Mesenchymal stem cell (in vitro differentiated cells and primary cell): ENCODE measurements around the gene SLC25A51.

Experiments used
- DNase-seq: peaks from one replicate; pipeline ENCODE4 v3.0.0-alpha.2; 2013
- H2AFZ ChIP-seq: one replicate; pipeline ENCODE4 v1.6.1; 2013; ENCODE audit warnings: low read depth, mild to moderate bottlenecking, control low read depth, inconsistent platforms, low read length, moderate library complexity
- H2AK5ac ChIP-seq: 2 replicates; pipeline ENCODE4 v1.6.1; 2013; ENCODE audit warnings: low read length, moderate library complexity, mild to moderate bottlenecking, inconsistent platforms; ENCODE audit not compliant: severe bottlenecking
- H2BK120ac ChIP-seq: one replicate; pipeline ENCODE4 v1.6.1; 2013; ENCODE audit warnings: low read depth, mild to moderate bottlenecking, inconsistent platforms, low read length, moderate library complexity
- H2BK12ac ChIP-seq, 2 experiments: one replicate each; pipeline ENCODE4 v1.6.1; 2013; ENCODE audit warnings: inconsistent platforms in 2 of 2, low read length in 2 of 2, mild to moderate bottlenecking in 2 of 2, moderate library complexity in 2 of 2, control low read depth in 1 of 2
- H2BK15ac ChIP-seq: one replicate; pipeline ENCODE4 v1.6.1; 2013; ENCODE audit warnings: mild to moderate bottlenecking, low read depth, inconsistent platforms; ENCODE audit not compliant: poor library complexity, severe bottlenecking
- H2BK5ac ChIP-seq: 2 replicates; pipeline ENCODE4 v1.6.1; 2013; ENCODE audit warnings: low read depth, mild to moderate bottlenecking, low read length, control low read depth, inconsistent platforms; ENCODE audit not compliant: poor library complexity, severe bottlenecking
- H3K14ac ChIP-seq, 2 experiments: one replicate each; pipeline ENCODE4 v1.6.1; 2013; ENCODE audit warnings: inconsistent platforms in 2 of 2, low read length in 2 of 2, control low read depth in 1 of 2, mild to moderate bottlenecking in 1 of 2, moderate library complexity in 1 of 2
- H3K18ac ChIP-seq, 2 experiments: one replicate each; pipeline ENCODE4 v1.6.1; 2013; ENCODE audit warnings: inconsistent platforms in 2 of 2, low read length in 2 of 2, control low read depth in 1 of 2, low read depth in 1 of 2, mild to moderate bottlenecking in 1 of 2
- H3K23ac ChIP-seq, 2 experiments: one replicate each; pipeline ENCODE4 v1.6.1; 2013; ENCODE audit warnings: inconsistent platforms in 2 of 2, low read length in 2 of 2, mild to moderate bottlenecking in 2 of 2, moderate library complexity in 2 of 2, control low read depth in 1 of 2
- H3K27ac ChIP-seq: 2 replicates; pipeline ENCODE4 v1.5.1; 2013; ENCODE audit warnings: mild to moderate bottlenecking, moderate library complexity, low read length, control low read depth, inconsistent platforms; ENCODE audit not compliant: poor library complexity, severe bottlenecking
- H3K27me3 ChIP-seq, 2 experiments: 2 replicates each; pipeline versions ENCODE4 v1.6.1 to v1.7.0; 2013; ENCODE audit warnings: low read length in 2 of 2, mild to moderate bottlenecking in 2 of 2, moderate library complexity in 2 of 2, control low read depth in 1 of 2, inconsistent platforms in 1 of 2; ENCODE audit not compliant: control insufficient read depth in 1 of 2, insufficient read depth in 1 of 2
- H3K36me3 ChIP-seq, 2 experiments: 2 replicates each; pipeline versions ENCODE4 v1.6.1 to v1.7.0; 2013; ENCODE audit warnings: low read length in 2 of 2, control low read depth in 1 of 2, inconsistent platforms in 1 of 2, low read depth in 1 of 2, mild to moderate bottlenecking in 1 of 2; ENCODE audit not compliant: insufficient read depth in 2 of 2, control insufficient read depth in 1 of 2
- H3K4ac ChIP-seq, 2 experiments: one replicate each; pipeline ENCODE4 v1.6.1; 2013; ENCODE audit warnings: inconsistent platforms in 2 of 2, low read length in 2 of 2, mild to moderate bottlenecking in 2 of 2, moderate library complexity in 2 of 2, control low read depth in 1 of 2, low read depth in 1 of 2
- H3K4me1 ChIP-seq: 2 replicates; pipeline ENCODE4 v1.6.1; 2013; ENCODE audit warnings: low read depth, low read length, control low read depth; ENCODE audit not compliant: control insufficient read depth, insufficient read depth
- H3K4me2 ChIP-seq: 2 replicates; pipeline ENCODE4 v1.6.1; 2013; ENCODE audit warnings: low read length, mild to moderate bottlenecking, inconsistent platforms; ENCODE audit not compliant: poor library complexity, severe bottlenecking
- H3K4me3 ChIP-seq, 2 experiments: 2 replicates each; pipeline versions ENCODE4 v1.5.1 to v1.7.0; 2013; ENCODE audit warnings: low read length in 2 of 2, mild to moderate bottlenecking in 2 of 2, control low read depth in 1 of 2, low read depth in 1 of 2; ENCODE audit not compliant: insufficient read depth in 1 of 2
- H3K79me1 ChIP-seq: replicated peaks from 2 replicates; pipeline ENCODE4 v1.6.1; 2013; ENCODE audit warnings: mild to moderate bottlenecking, control low read depth, low read length, inconsistent platforms; ENCODE audit not compliant: poor library complexity, severe bottlenecking
- H3K9ac ChIP-seq: 2 replicates; pipeline ENCODE4 v1.7.0; 2013; ENCODE audit warnings: mild to moderate bottlenecking, low read length, moderate library complexity
- H3K9me3 ChIP-seq: 2 replicates; pipeline ENCODE4 v1.7.0; 2013; ENCODE audit warnings: mild to moderate bottlenecking, low read length; ENCODE audit not compliant: control insufficient read depth
- H4K8ac ChIP-seq: one replicate; pipeline ENCODE4 v1.6.1; 2013; ENCODE audit warnings: inconsistent platforms, mild to moderate bottlenecking, low read length, moderate library complexity
- H4K91ac ChIP-seq: one replicate; pipeline ENCODE4 v1.6.1; 2013; ENCODE audit warnings: mild to moderate bottlenecking, low read length, inconsistent platforms
- WGBS: methylation state at CpG from one replicate; pipeline ENCODE4 v1.1.7; 2013; ENCODE audit warnings: mixed read lengths; 5-methylcytosine and 5-hydroxymethylcytosine counted together

Gene SLC25A51

GRCh38 chr9:37944671-37945481 lies 40.9 kb upstream of the SLC25A51 start:
- H3K4ac ChIP-seq: peak overlapping the region in 1 of 2 experiments; percentile 46
- no peaks in the 10 kb centered on the region for H3K9me3 ChIP-seq
- no peaks in the 10 kb centered on the region for H3K27me3 ChIP-seq
- H3K27ac ChIP-seq: peak overlapping the region; percentile 93
- no peak overlapping the region for H3K23ac ChIP-seq
- peaks cover 75% of the 10 kb centered on the region for H3K4me1 ChIP-seq
- no peak overlapping the region for H3K9ac ChIP-seq
- no peak overlapping the region for H2BK120ac ChIP-seq
- DNase-seq: no peak
- 82% methylated on average over 9 of the region's 9 CpGs for WGBS
- H2BK5ac ChIP-seq: peak overlapping the region; percentile 36
- no peak overlapping the region for H2AFZ ChIP-seq
- H3K4me2 ChIP-seq: no peak overlapping the region
- H3K14ac ChIP-seq: peak overlapping the region in 1 of 2 experiments; percentile 38
- H2AK5ac ChIP-seq: peak overlapping the region; percentile 94
- H4K91ac ChIP-seq: peak overlapping the region; percentile 63
- H2BK12ac ChIP-seq: peak overlapping the region in 1 of 2 experiments; percentile 79
- H3K36me3 ChIP-seq: peaks cover 68 to 76% of the 10 kb centered on the region in 2 experiments
- H2BK15ac ChIP-seq: no peak overlapping the region
- peaks cover 30% of the 10 kb centered on the region for H3K79me1 ChIP-seq
- H4K8ac ChIP-seq: peak overlapping the region; percentile 45
- H3K18ac ChIP-seq: peak overlapping the region in 1 of 2 experiments; percentile 12
- H3K4me3 ChIP-seq: no peak overlapping the region

- Histone ChIP-seq H3K27me3 (no peaks in the 10 kb centered on the region), H2BK12ac (peak overlapping the region in 1 of 2 experiments; percentile 79), H3K4ac (peak overlapping the region in 1 of 2 experiments; percentile 5), H3K36me3 (peaks cover 65 to 75% of the 10 kb centered on the region in 2 experiments), H3K27ac (peak overlapping the region; percentile 93), H4K91ac (peak overlapping the region; percentile 56), H2AFZ (no peak overlapping the region), H3K9me3 (no peaks in the 10 kb centered on the region), H3K18ac (peak overlapping the region; percentile 60 to 69), H3K4me3 (peak overlapping the region in 1 of 2 experiments; percentile 3), H3K4me1 (peaks cover 74% of the 10 kb centered on the region), H3K4me2 (no peak overlapping the region), H2BK120ac (no peak overlapping the region), H2BK15ac (no peak overlapping the region), H3K14ac (no peak overlapping the region), H3K9ac (no peak overlapping the region), H3K23ac (no peak overlapping the region), H4K8ac (peak overlapping the region; percentile 70), H2AK5ac (peak overlapping the region; percentile 94), H2BK5ac (peak overlapping the region; percentile 36), H3K79me1 (peaks cover 30% of the 10 kb centered on the region)
- no peak for DNase-seq
- 68% methylated on average over 6 of the region's 7 CpGs for WGBS
Observed at GRCh38 chr9:37944266-37944650, 40.3 kb upstream of the SLC25A51 start.

GRCh38 chr9:37943345-37944265 lies 39.7 kb upstream of the SLC25A51 start:
- Histone ChIP-seq H3K79me1 (peaks cover 30% of the 10 kb centered on the region), H3K9ac (no peak overlapping the region), H3K4ac (peak overlapping the region; percentile 5 to 33), H4K8ac (peak overlapping the region; percentile 70), H3K4me1 (peaks cover 77% of the 10 kb centered on the region), H3K4me3 (peak overlapping the region in 1 of 2 experiments; percentile 35), H3K9me3 (no peaks in the 10 kb centered on the region), H2AK5ac (peak overlapping the region; percentile 94), H2BK12ac (peak overlapping the region in 1 of 2 experiments; percentile 79), H3K27ac (peak overlapping the region; percentile 93), H3K36me3 (peaks cover 63 to 75% of the 10 kb centered on the region in 2 experiments), H3K14ac (no peak overlapping the region), H3K4me2 (no peak overlapping the region), H2BK15ac (no peak overlapping the region), H2BK120ac (peak overlapping the region; percentile 24), H3K27me3 (no peaks in the 10 kb centered on the region), H2AFZ (no peak overlapping the region), H4K91ac (peak overlapping the region; percentile 58), H3K18ac (peak overlapping the region; percentile 69 to 80), H3K23ac (no peak overlapping the region), H2BK5ac (peak overlapping the region; percentile 67)
- 54% methylated on average over 11 of the region's 12 CpGs for WGBS
- peak; percentile 88 for DNase-seq
